ENCODE data around the gene XRCC5. TPM values are rescaled to one million over a fixed set of nuclear protein-coding genes. Genes with fewer than 3 reads are reported as not detected.

XRCC5 gene
- total and polyA plus RNA-seq, 2 of the 8 experiments (the other 6 are each of a cell fraction or from before 2014, with no cell fraction given) = 308 to 644 TPM

GRCh38 chr2:216188956-216189355 is 79.8 kb downstream of the XRCC5 start:
- Histone ChIP-seq H3K18ac (ENCODE audit: extremely low read depth, low read length) (no peak overlapping the region), H3K4me3 (ENCODE audit: extremely low read depth in 1 of 4, insufficient read depth in 2 of 4, low read depth in 3 of 4, low read length in 4 of 4) (no peak overlapping the region), H3K79me2 (ENCODE audit: control insufficient read depth in 1 of 2, insufficient read depth in 2 of 2, low read length in 2 of 2) (peaks cover 0 to 61% of the 10 kb centered on the region in 2 experiments; a peak in 3 of 4 replicates), H3K4me2 (ENCODE audit: insufficient read depth in 1 of 2, low read depth in 2 of 2, low read length in 2 of 2) (no peak overlapping the region), H3K36me3 (ENCODE audit: control insufficient read depth in 2 of 4, insufficient read depth in 4 of 4, low read length in 3 of 4) (peaks cover 2 to 50% (median 20%) of the 10 kb centered on the region in 4 experiments), H3K14ac (ENCODE audit: insufficient read length) (no peak overlapping the region), H3K27ac (ENCODE audit: low read depth, low read length) (no peak overlapping the region), H4K8ac (ENCODE audit: extremely low read depth, insufficient read depth, low read length) (no peak overlapping the region), H2BK15ac (ENCODE audit: low read length) (no peak overlapping the region), H4K91ac (replicated peaks; ENCODE audit: insufficient read length, low read length) (no peak overlapping the region), H2BK12ac (ENCODE audit: low read depth, low read length) (no peak overlapping the region), H3K4me1 (replicated peaks in 1 of 4; ENCODE audit: control insufficient read depth in 3 of 4, insufficient read depth in 4 of 4, low read length in 3 of 4) (peaks cover 0 to 10% (median 5%) of the 10 kb centered on the region in 4 experiments; a peak in 6 of 7 replicates), H4K5ac (ENCODE audit: insufficient read length, low read depth, low read length) (no peak overlapping the region), H3K9ac (replicated peaks in 1 of 4; ENCODE audit: extremely low read depth in 1 of 4, low read depth in 3 of 4, low read length in 3 of 4) (no peak overlapping the region), H3K4ac (replicated peaks; ENCODE audit: insufficient read length, low read depth, low read length) (no peak overlapping the region), H2BK20ac (ENCODE audit: low read length) (no peak overlapping the region), H2BK5ac (ENCODE audit: low read depth, low read length) (no peak overlapping the region), H2BK120ac (replicated peaks; ENCODE audit: low read depth, low read length) (no peak overlapping the region), H3K9me3 (ENCODE audit: insufficient read depth in 2 of 2, low read depth in 1 of 2, low read length in 1 of 2) (no peaks in the 10 kb centered on the region), H3K27me3 (replicated peaks in 1 of 4; ENCODE audit: control insufficient read depth in 3 of 4, extremely low read depth in 1 of 4, insufficient read depth in 3 of 4, low read length in 3 of 4) (no peaks in the 10 kb centered on the region), H3K23me2 (ENCODE audit: low read depth, low read length) (peaks cover 3% of the 10 kb centered on the region; the same call in 1 of the 2 replicates), H3K56ac (replicated peaks; ENCODE audit: insufficient read length, low read depth, low read length) (no peak overlapping the region), H4K20me1 (replicated peaks in 1 of 2; ENCODE audit: control insufficient read depth in 1 of 2, insufficient read depth in 2 of 2, low read length in 2 of 2) (peaks cover 5 to 10% of the 10 kb centered on the region in 2 experiments), H3K23ac (ENCODE audit: insufficient read length) (no peak overlapping the region), H2AFZ (ENCODE audit: low read length) (no peak overlapping the region), H3K79me1 (ENCODE audit: low read depth, low read length) (no peaks in the 10 kb centered on the region; the same call in 1 of the 2 replicates), H2AK5ac (ENCODE audit: low read depth, low read length) (no peak overlapping the region)
- ChIA-PET CTCF (ENCODE audit: partially characterized antibody) (no interaction called here), POLR2A (ENCODE audit: partially characterized antibody) (interaction anchor here (0.7 kb wide), 1 partner anchor 315 kb away, joined by 3 read pairs; no protein-coding TSS in a partner anchor)
- WGBS, 2 experiments (ENCODE audit: extremely low coverage in 1 of 2, insufficient coverage in 1 of 2, insufficient read length in 1 of 2, insufficient replicate concordance in 2 of 2, low coverage in 1 of 2, low lambda C conversion rate in 2 of 2, missing lambda C conversion rate in 1 of 2) = 93% methylated on average over 2 of the region's 2 CpGs; no CpG with 5 or more reads in 1 of the 2 experiments
- no peak for DNase-seq (ENCODE audit: low read depth in 1 of 2, low spot score in 2 of 2)
- no peak for TF ChIP-seq KDM4A (IDR thresholded peaks at IDR 0.05; ENCODE audit: low read depth, low read length, severe bottlenecking)
- no peak for TF ChIP-seq NANOG (IDR thresholded peaks at IDR 0.05; ENCODE audit: insufficient read depth, low read depth, low read length, poor library complexity, severe bottlenecking)
- no peak for TF ChIP-seq SP1 (IDR thresholded peaks at IDR 0.05; ENCODE audit: low read depth, low read length)
- TF ChIP-seq BCL11A (IDR thresholded peaks at IDR 0.05; ENCODE audit: low read depth in 2 of 2, low read length in 2 of 2) = no peak
- TF ChIP-seq TEAD4 (IDR thresholded peaks at IDR 0.05; ENCODE audit: low read depth, low read length) = no peak
- FAIRE-seq = no peak

Measured in H1 (cell line).